Immature natural killer cell (primary cell): ENCODE results near the gene SPINK2. TPM values are rescaled to one million over a fixed set of nuclear protein-coding genes. Genes with fewer than 3 reads are reported as not detected.

Source experiments
- DNase-seq, 3 donors: peaks; one replicate each; pipeline ENCODE4 v3.0.0; 2022; ENCODE audit warnings: mixed read lengths in 1 of 3
- H3K27ac Mint-ChIP-seq, 6 donors: one replicate each; pipeline ENCODE4 v1.8.0; 2020; ENCODE audit warnings: mixed read lengths in 6 of 6, mild to moderate bottlenecking in 5 of 6, inconsistent platforms in 4 of 6, moderate library complexity in 3 of 6
- H3K27me3 Mint-ChIP-seq, 3 donors: one replicate each; pipeline ENCODE4 v1.8.0; 2020 to 2021; ENCODE audit warnings: low read depth in 3 of 3, mild to moderate bottlenecking in 3 of 3, mixed read lengths in 3 of 3, moderate library complexity in 3 of 3, inconsistent platforms in 1 of 3
- H3K36me3 Mint-ChIP-seq, 3 donors: one replicate each; pipeline ENCODE4 v1.8.0; 2020; ENCODE audit warnings: mixed read lengths in 3 of 3, inconsistent platforms in 2 of 3, mild to moderate bottlenecking in 2 of 3
- H3K4me1 Mint-ChIP-seq, 2 donors: one replicate each; pipeline ENCODE4 v1.8.0; 2020; ENCODE audit warnings: inconsistent platforms in 2 of 2, mild to moderate bottlenecking in 2 of 2, mixed read lengths in 2 of 2, moderate library complexity in 1 of 2
- H3K4me3 Mint-ChIP-seq, 5 donors: one replicate each; pipeline ENCODE4 v1.8.0; 2020; ENCODE audit warnings: mild to moderate bottlenecking in 5 of 5, mixed read lengths in 5 of 5, inconsistent platforms in 3 of 5, moderate library complexity in 3 of 5
- H3K9me3 Mint-ChIP-seq, 6 donors: one replicate each; pipeline ENCODE4 v1.8.0; 2020; ENCODE audit warnings: mild to moderate bottlenecking in 6 of 6, mixed read lengths in 6 of 6, inconsistent platforms in 4 of 6, moderate library complexity in 3 of 6
- polyA plus RNA-seq, 3 donors: library from polyadenylated mRNA; unstranded; fragments of 300-500 nt; fragmentation: Illumina TruSeq; gene quantifications; one replicate each; pipeline ENCODE4 v1.2.3, GENCODE V29; 2021

The SPINK2 gene
- polyA plus RNA-seq: 10 to 100 TPM; 17.0 to 96.4 (median 68.9) TPM

GRCh38 chr4:56821381-56822243 lies at the start of gene SPINK2:
SPINK2 (minus strand) TSS chr4:56821701; CDS start chr4:56821662, 39 bp downstream.
- peak within 1 kb of the TSS in 1 of 6 donors; percentile 40 for H3K27ac Mint-ChIP-seq
- H3K9me3 Mint-ChIP-seq: peaks cover 0 to 5% (median under 1%) of the 10 kb centered on the region in 6 donors
- peaks cover 18 to 36% of the 10 kb centered on the region in 2 donors for H3K4me1 Mint-ChIP-seq
- DNase-seq: peak; percentile 37 to 44 (median 39)
- H3K27me3 Mint-ChIP-seq: peaks cover 5 to 10% (median 8%) of the 10 kb centered on the region in 3 donors
- peaks cover 0 to 4% (median 0%) of the 10 kb centered on the region in 3 donors for H3K36me3 Mint-ChIP-seq
- peak within 1 kb of the TSS; percentile 61 to 82 (median 78) for H3K4me3 Mint-ChIP-seq

GRCh38 chr4:56870946-56871345 lies 49.4 kb upstream of the SPINK2 start:
- H3K27me3 Mint-ChIP-seq: peaks cover 0 to 10% (median 4%) of the 10 kb centered on the region in 3 donors

GRCh38 chr4:56863441-56864139 lies 42.1 kb upstream of the SPINK2 start:
- no peaks in the 10 kb centered on the region for H3K4me1 Mint-ChIP-seq
- no peak overlapping the region for H3K4me3 Mint-ChIP-seq
- H3K9me3 Mint-ChIP-seq: no peaks in the 10 kb centered on the region
- H3K36me3 Mint-ChIP-seq: no peaks in the 10 kb centered on the region
- no peak for DNase-seq
- H3K27ac Mint-ChIP-seq: no peak overlapping the region
- H3K27me3 Mint-ChIP-seq: peaks cover 0 to 2% (median 0%) of the 10 kb centered on the region in 3 donors

More at GRCh38 chr4:56870946-56871345, 49.4 kb upstream of the SPINK2 start:
- no peak overlapping the region for H3K27ac Mint-ChIP-seq
- no peaks in the 10 kb centered on the region for H3K36me3 Mint-ChIP-seq
- peaks cover 0 to 4% of the 10 kb centered on the region in 2 donors for H3K4me1 Mint-ChIP-seq
- no peak overlapping the region for H3K4me3 Mint-ChIP-seq
- H3K9me3 Mint-ChIP-seq: no peaks in the 10 kb centered on the region
- no peak for DNase-seq

GRCh38 chr4:56861360-56861759 lies 39.9 kb upstream of the SPINK2 start:
- no peak for DNase-seq
- Mint-ChIP-seq H3K4me1 (peaks cover 0 to 6% of the 10 kb centered on the region in 2 donors), H3K9me3 (no peaks in the 10 kb centered on the region), H3K27ac (no peak overlapping the region), H3K36me3 (no peaks in the 10 kb centered on the region), H3K27me3 (peaks cover 0 to 6% (median 2%) of the 10 kb centered on the region in 3 donors), H3K4me3 (no peak overlapping the region)

- no peaks in the 10 kb centered on the region for H3K9me3 Mint-ChIP-seq
- no peak overlapping the region for H3K27ac Mint-ChIP-seq
- peaks cover 0 to 6% (median 2%) of the 10 kb centered on the region in 3 donors for H3K27me3 Mint-ChIP-seq
- no peaks in the 10 kb centered on the region for H3K36me3 Mint-ChIP-seq
- H3K4me3 Mint-ChIP-seq: no peak overlapping the region
- DNase-seq: no peak
- peaks cover 0 to 6% of the 10 kb centered on the region in 2 donors for H3K4me1 Mint-ChIP-seq
Observed at GRCh38 chr4:56860781-56861180, 39.3 kb upstream of the SPINK2 start.

DNA sequence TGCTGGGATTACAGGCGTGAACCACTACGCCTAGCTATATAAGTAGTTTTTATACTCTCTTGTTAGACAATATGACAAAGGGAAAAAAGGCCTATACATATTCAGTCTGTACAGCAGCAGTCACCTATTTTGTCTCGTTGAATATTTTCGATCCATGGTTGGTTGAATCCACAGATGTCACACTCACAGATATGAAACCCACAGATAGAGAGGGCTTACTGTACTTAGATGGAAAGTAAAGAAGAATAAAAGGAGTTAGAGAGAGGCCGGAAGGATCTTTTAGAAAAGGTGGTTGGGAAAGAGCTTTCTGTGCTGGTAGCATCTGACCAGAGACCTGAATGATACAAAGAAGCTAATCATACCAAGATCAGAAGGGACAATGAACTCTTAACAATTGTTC lies 38.3 kb upstream of the SPINK2 start:
- no peak overlapping the region for H3K4me3 Mint-ChIP-seq
- no peaks in the 10 kb centered on the region for H3K36me3 Mint-ChIP-seq
- H3K9me3 Mint-ChIP-seq: no peaks in the 10 kb centered on the region
- no peak overlapping the region for H3K27ac Mint-ChIP-seq
- H3K4me1 Mint-ChIP-seq: peaks cover 0 to 6% of the 10 kb centered on the region in 2 donors
- DNase-seq: no peak
- peaks cover 0 to 6% (median 2%) of the 10 kb centered on the region in 3 donors for H3K27me3 Mint-ChIP-seq

DNA sequence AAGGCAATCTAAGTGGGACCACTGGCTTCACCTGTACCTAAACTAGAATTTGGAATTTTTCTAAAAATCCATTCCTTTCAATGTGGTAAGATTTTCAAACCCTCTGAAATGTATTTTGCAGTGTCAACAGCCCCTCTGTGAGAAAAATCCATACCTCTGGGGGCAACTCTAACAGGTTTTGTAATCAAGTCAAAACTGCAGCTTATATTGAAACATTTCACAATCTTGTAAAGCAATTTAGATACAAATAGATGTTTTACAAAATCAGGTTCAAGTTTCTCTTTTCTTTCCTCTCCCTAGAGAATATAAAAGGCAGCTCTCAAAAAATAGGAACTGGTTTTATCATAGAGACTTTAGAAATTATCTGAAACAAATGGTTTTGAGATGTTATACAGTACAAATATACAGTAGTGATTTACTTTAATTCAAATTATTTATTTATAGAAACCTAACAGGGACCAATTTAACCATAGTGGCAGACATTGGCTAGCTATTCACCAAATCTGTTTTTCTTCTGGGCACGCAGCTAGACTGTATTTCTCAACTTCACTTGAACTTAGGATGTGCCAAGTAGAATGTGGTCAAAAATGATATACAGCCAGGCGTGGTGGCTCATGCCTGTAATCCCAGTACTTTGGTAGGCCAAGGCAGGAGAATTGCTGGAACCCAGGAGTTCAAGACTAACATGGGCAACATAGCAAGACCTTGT lies 36.3 kb upstream of the SPINK2 start:
- H3K27me3 Mint-ChIP-seq: peaks cover 0 to 6% (median 3%) of the 10 kb centered on the region in 3 donors
- no peaks in the 10 kb centered on the region for H3K36me3 Mint-ChIP-seq
- H3K9me3 Mint-ChIP-seq: no peaks in the 10 kb centered on the region
- H3K4me1 Mint-ChIP-seq: peaks cover 0 to 6% of the 10 kb centered on the region in 2 donors
- no peak overlapping the region for H3K27ac Mint-ChIP-seq
- no peak for DNase-seq
- H3K4me3 Mint-ChIP-seq: no peak overlapping the region

DNA sequence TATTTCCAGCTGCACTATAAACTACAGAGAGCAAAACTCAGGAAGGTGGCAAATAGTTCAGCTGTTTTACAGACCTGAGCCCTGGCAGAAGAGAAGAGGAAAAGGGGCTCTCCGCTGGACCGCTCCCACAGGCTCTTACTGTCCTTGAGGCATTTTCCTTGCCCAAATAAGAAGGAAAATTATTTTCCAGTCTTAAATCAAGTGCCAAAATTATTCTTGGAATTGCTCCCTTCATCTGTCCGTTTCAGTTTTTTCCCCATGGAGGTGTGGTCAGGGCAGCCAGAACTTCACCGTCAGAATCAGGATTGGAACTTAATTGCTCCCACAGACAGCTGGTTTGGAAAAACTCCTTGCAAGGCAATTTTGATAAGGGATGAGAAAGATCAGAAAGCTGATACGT lies 35.2 kb upstream of the SPINK2 start:
- no peaks in the 10 kb centered on the region for H3K9me3 Mint-ChIP-seq
- H3K27ac Mint-ChIP-seq: no peak overlapping the region
- H3K27me3 Mint-ChIP-seq: peaks cover 0 to 6% (median 3%) of the 10 kb centered on the region in 3 donors
- H3K36me3 Mint-ChIP-seq: no peaks in the 10 kb centered on the region
- H3K4me1 Mint-ChIP-seq: peaks cover 0 to 6% of the 10 kb centered on the region in 2 donors
- no peak overlapping the region for H3K4me3 Mint-ChIP-seq
- DNase-seq: no peak

GRCh38 chr4:56850910-56851309 lies 29.4 kb upstream of the SPINK2 start:
- Mint-ChIP-seq H3K27ac (no peak overlapping the region), H3K9me3 (no peaks in the 10 kb centered on the region), H3K4me1 (no peaks in the 10 kb centered on the region), H3K4me3 (no peak overlapping the region), H3K36me3 (no peaks in the 10 kb centered on the region), H3K27me3 (peaks cover 0 to 3% (median 0%) of the 10 kb centered on the region in 3 donors)
- DNase-seq: no peak

DNA sequence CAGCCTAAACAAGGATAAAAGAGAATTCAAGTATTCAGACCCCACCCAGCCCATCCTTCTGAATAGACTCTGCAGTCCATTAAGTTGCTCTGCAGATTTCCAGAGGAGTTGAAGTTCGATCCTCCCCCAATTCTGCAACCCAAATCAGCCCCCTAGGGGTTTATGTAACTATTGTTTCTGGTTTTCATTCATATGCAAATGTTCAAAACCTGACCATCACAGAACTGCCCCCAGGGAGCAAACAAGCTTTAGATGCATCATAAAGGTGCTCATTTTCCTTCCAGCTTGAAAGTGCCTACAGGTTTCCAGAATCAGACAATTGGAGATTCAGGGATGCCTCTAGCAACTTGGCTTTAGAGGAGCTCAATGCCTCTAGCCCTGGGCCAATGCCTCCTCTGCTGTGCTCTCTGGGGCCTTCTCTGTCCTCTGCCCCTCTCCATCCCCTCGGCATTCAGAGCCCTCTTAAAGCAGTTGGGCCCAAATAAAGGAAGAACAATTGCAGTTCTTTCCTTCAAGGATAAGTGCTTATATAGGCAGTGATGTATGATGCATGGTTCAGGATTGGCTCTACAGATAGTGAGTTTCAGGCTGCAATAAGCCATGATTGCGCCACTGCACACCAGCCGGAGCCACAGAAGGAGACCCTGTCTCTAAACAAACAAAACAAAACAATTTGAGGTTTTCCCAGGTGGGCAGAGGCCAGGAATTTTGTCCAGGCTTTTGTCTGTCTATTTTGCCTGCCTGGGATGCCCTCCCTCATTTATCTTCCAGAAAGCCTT lies 23.5 kb upstream of the SPINK2 start:
- Mint-ChIP-seq H3K36me3 (no peaks in the 10 kb centered on the region), H3K4me3 (no peak overlapping the region), H3K4me1 (no peaks in the 10 kb centered on the region), H3K27ac (no peak overlapping the region), H3K9me3 (no peaks in the 10 kb centered on the region), H3K27me3 (peaks cover 0 to 1% (median 1%) of the 10 kb centered on the region in 3 donors)
- no peak for DNase-seq

DNA sequence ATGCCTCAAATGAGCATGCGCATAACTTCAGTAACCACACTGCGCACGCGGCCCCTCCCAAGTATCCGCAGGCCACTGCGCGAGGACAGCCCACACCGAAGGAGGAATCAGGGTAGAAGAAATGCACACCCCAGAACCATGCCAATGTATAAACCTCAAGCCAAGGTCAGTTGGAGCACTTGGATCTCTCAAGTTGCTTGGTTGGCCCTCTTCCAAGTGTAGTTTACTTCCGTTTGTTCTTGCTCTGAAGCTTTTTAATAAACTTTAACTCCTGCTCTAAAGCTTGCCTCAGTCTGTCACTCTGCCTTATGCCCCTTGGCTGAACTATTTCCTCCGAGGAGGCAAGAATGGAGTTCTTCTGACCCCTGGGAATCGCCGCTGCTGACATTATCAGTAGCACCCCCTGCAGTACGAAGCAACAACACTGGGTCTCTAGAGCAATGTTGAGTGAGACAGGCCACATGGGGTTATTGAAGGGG lies 22.0 kb upstream of the SPINK2 start:
- DNase-seq: no peak
- no peaks in the 10 kb centered on the region for H3K36me3 Mint-ChIP-seq
- no peak overlapping the region for H3K27ac Mint-ChIP-seq
- H3K4me1 Mint-ChIP-seq: no peaks in the 10 kb centered on the region
- H3K4me3 Mint-ChIP-seq: no peak overlapping the region
- H3K9me3 Mint-ChIP-seq: no peaks in the 10 kb centered on the region
- peaks cover 0 to 1% (median 1%) of the 10 kb centered on the region in 3 donors for H3K27me3 Mint-ChIP-seq

DNA sequence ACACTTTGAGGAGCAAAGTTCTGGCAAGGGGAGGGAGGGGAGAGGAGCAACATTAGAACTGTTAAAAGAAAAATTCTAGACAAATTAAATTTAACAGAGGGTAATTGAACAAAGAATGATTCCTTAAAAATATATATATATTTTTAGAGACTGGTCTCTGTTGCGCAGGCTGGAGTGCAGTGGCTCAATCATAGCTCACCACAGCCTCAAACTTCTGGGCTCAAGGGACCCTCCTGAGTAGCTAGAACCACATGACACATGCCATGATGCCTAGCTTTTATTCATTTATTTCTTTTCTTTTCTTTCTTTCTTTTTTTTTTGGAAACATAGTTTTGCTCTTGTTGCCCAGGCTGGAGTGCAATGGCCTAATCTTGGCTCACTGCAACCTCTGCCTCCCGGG lies 19.1 kb upstream of the SPINK2 start:
- H3K27me3 Mint-ChIP-seq: peaks cover 0 to 1% (median 0%) of the 10 kb centered on the region in 3 donors
- no peak overlapping the region for H3K27ac Mint-ChIP-seq
- DNase-seq: no peak
- H3K4me1 Mint-ChIP-seq: peaks cover 0 to 1% of the 10 kb centered on the region in 2 donors
- no peaks in the 10 kb centered on the region for H3K9me3 Mint-ChIP-seq
- H3K4me3 Mint-ChIP-seq: no peak overlapping the region
- H3K36me3 Mint-ChIP-seq: no peaks in the 10 kb centered on the region
